H1 (cell line): ENCODE results near the gene EMP2. TPM values are rescaled to one million over a fixed set of nuclear protein-coding genes. Genes with fewer than 3 reads are reported as not detected.

Source experiments
- CTCF ChIA-PET: fragments of 300-600 bp; sonication (Branson Sonifier 250); formaldehyde crosslinking; loops from one replicate; lab custom pipeline; 2021; ENCODE audit not compliant: partially characterized antibody; lab: Charles Lee
- POLR2A ChIA-PET: fragments of 300-600 bp; sonication (Branson Sonifier 250); formaldehyde crosslinking; loops from one replicate; lab custom pipeline; 2021; ENCODE audit warnings: inconsistent platforms; ENCODE audit not compliant: partially characterized antibody; lab: Charles Lee
- DNase-seq, 2 experiments: peaks; one replicate each; pipeline versions ENCODE4 v3.0.0 to v3.0.0-alpha.2; 2010 to 2022; ENCODE audit warnings: low spot score in 2 of 2, low read depth in 1 of 2, mixed read lengths in 1 of 2
- FAIRE-seq: peaks from 2 replicates; lab custom pipeline; 2011; peaks lifted over from hg19 to GRCh38; lab: Jason Lieb, UNC
- H2AFZ ChIP-seq: 2 replicates; pipeline ENCODE4 v1.8.1; 2012; ENCODE audit warnings: low read length, inconsistent platforms
- H2AK5ac ChIP-seq: 2 replicates; pipeline ENCODE4 v1.6.1; 2013; ENCODE audit warnings: low read depth, low read length
- H2BK120ac ChIP-seq: replicated peaks from 2 replicates; pipeline ENCODE3; 2013; ENCODE audit warnings: low read depth, low read length, inconsistent platforms
- H2BK12ac ChIP-seq: 2 replicates; pipeline ENCODE4 v1.6.1; 2013; ENCODE audit warnings: low read depth, low read length
- H2BK15ac ChIP-seq: 2 replicates; pipeline ENCODE4 v1.6.1; 2013; ENCODE audit warnings: low read length
- H2BK20ac ChIP-seq: 2 replicates; pipeline ENCODE4 v1.6.1; 2013; ENCODE audit warnings: low read length
- H2BK5ac ChIP-seq: 2 replicates; pipeline ENCODE4 v1.6.1; 2013; ENCODE audit warnings: low read depth, low read length
- H3K14ac ChIP-seq: 2 replicates; pipeline ENCODE4 v1.6.1; 2013; ENCODE audit warnings: inconsistent platforms; ENCODE audit not compliant: insufficient read length
- H3K18ac ChIP-seq: 2 replicates; pipeline ENCODE4 v1.6.1; 2013; ENCODE audit warnings: low read length; ENCODE audit errors: extremely low read depth
- H3K23ac ChIP-seq: 2 replicates; pipeline ENCODE4 v1.6.1; 2013; ENCODE audit warnings: inconsistent platforms; ENCODE audit not compliant: insufficient read length
- H3K23me2 ChIP-seq: 2 replicates; pipeline ENCODE4 v1.6.1; 2013; ENCODE audit warnings: low read depth, low read length
- H3K27ac ChIP-seq: 2 replicates; pipeline ENCODE4 v1.6.1; 2011; ENCODE audit warnings: low read depth, low read length, inconsistent platforms
- H3K27me3 ChIP-seq, 4 experiments: replicated peaks in 1 of 4; 1 replicate in 1 of 4; 2 replicates in 3 of 4; pipeline versions ENCODE4 v1.6.1 to v1.8.1; 2011 to 2013; ENCODE audit warnings: low read length in 3 of 4, mild to moderate bottlenecking in 3 of 4, inconsistent platforms in 2 of 4, mixed read lengths in 2 of 4, moderate library complexity in 1 of 4; ENCODE audit not compliant: control insufficient read depth in 3 of 4, insufficient read depth in 3 of 4; ENCODE audit errors: extremely low read depth in 1 of 4
- H3K36me3 ChIP-seq, 4 experiments: 2 replicates each; pipeline versions ENCODE4 v1.6.1 to v1.8.1; 2011 to 2013; ENCODE audit warnings: mild to moderate bottlenecking in 4 of 4, low read length in 3 of 4, moderate library complexity in 2 of 4, control low read depth in 1 of 4, inconsistent platforms in 1 of 4; ENCODE audit not compliant: insufficient read depth in 4 of 4, control insufficient read depth in 2 of 4
- H3K4ac ChIP-seq: replicated peaks from 2 replicates; pipeline ENCODE3; 2013; ENCODE audit warnings: low read length, low read depth, mixed read lengths, inconsistent platforms; ENCODE audit not compliant: insufficient read length
- H3K4me1 ChIP-seq, 4 experiments: replicated peaks in 1 of 4; 1 replicate in 1 of 4; 2 replicates in 3 of 4; pipeline versions ENCODE4 v1.6.1 to v1.8.1; 2011 to 2013; ENCODE audit warnings: low read length in 3 of 4, inconsistent platforms in 2 of 4, mixed read lengths in 1 of 4; ENCODE audit not compliant: insufficient read depth in 4 of 4, control insufficient read depth in 3 of 4
- H3K4me2 ChIP-seq, 2 experiments: 2 replicates each; pipeline versions ENCODE4 v1.6.1 to v1.8.1; 2011 to 2013; ENCODE audit warnings: low read depth in 2 of 2, low read length in 2 of 2, control low read depth in 1 of 2, inconsistent platforms in 1 of 2, mild to moderate bottlenecking in 1 of 2; ENCODE audit not compliant: insufficient read depth in 1 of 2
- H3K4me3 ChIP-seq, 4 experiments: fragments of 200-600, 300-600 bp in 1 of 4; sonication (generic), shearing (Covaris generic), sonication (Bioruptor Twin) in 1 of 4; 2 replicates each; pipeline versions ENCODE4 v1.5.1 to v1.8.1; 2011 to 2016; ENCODE audit warnings: low read length in 4 of 4, low read depth in 3 of 4, control low read depth in 2 of 4, inconsistent platforms in 2 of 4, mild to moderate bottlenecking in 2 of 4, mixed read lengths in 1 of 4, moderate library complexity in 1 of 4; ENCODE audit not compliant: insufficient read depth in 2 of 4; ENCODE audit errors: extremely low read depth in 1 of 4
- H3K56ac ChIP-seq: replicated peaks from 2 replicates; pipeline ENCODE3; 2013; ENCODE audit warnings: low read depth, mild to moderate bottlenecking, mixed read lengths, low read length, inconsistent platforms; ENCODE audit not compliant: insufficient read length
- H3K79me1 ChIP-seq: 2 replicates; pipeline ENCODE4 v1.6.1; 2013; ENCODE audit warnings: low read depth, low read length, control low read depth
- H3K79me2 ChIP-seq, 2 experiments: 2 replicates each; pipeline versions ENCODE4 v1.6.1 to v1.8.1; 2012 to 2013; ENCODE audit warnings: low read length in 2 of 2, mild to moderate bottlenecking in 2 of 2, inconsistent platforms in 1 of 2; ENCODE audit not compliant: insufficient read depth in 2 of 2, control insufficient read depth in 1 of 2
- H3K9ac ChIP-seq, 4 experiments: replicated peaks in 1 of 4; 1 replicate in 1 of 4; 2 replicates in 3 of 4; pipeline versions ENCODE4 v1.6.1 to v1.8.1; 2011 to 2013; ENCODE audit warnings: low read depth in 3 of 4, low read length in 3 of 4, control low read depth in 2 of 4, mild to moderate bottlenecking in 2 of 4, moderate library complexity in 2 of 4, inconsistent platforms in 1 of 4; ENCODE audit errors: extremely low read depth in 1 of 4
- H3K9me3 ChIP-seq, 2 experiments: 2 replicates each; pipeline versions ENCODE4 v1.6.1 to v1.8.1; 2012 to 2013; ENCODE audit warnings: mild to moderate bottlenecking in 2 of 2, moderate library complexity in 2 of 2, control low read depth in 1 of 2, inconsistent platforms in 1 of 2, low read depth in 1 of 2, low read length in 1 of 2, mixed read lengths in 1 of 2; ENCODE audit not compliant: insufficient read depth in 2 of 2
- H4K20me1 ChIP-seq, 2 experiments: replicated peaks in 1 of 2; 2 replicates each; pipeline versions ENCODE3 to v1.8.1; 2011 to 2013; ENCODE audit warnings: inconsistent platforms in 2 of 2, low read length in 2 of 2, mild to moderate bottlenecking in 1 of 2; ENCODE audit not compliant: insufficient read depth in 2 of 2, control insufficient read depth in 1 of 2
- H4K5ac ChIP-seq: 2 replicates; pipeline ENCODE4 v1.6.1; 2013; ENCODE audit warnings: low read length, low read depth, mixed read lengths, inconsistent platforms; ENCODE audit not compliant: insufficient read length
- H4K8ac ChIP-seq: 2 replicates; pipeline ENCODE4 v1.8.0; 2013; ENCODE audit warnings: mild to moderate bottlenecking, moderate library complexity, low read length, inconsistent platforms; ENCODE audit not compliant: insufficient read depth; ENCODE audit errors: extremely low read depth
- H4K91ac ChIP-seq: replicated peaks from 2 replicates; pipeline ENCODE3; 2013; ENCODE audit warnings: low read length, mixed read lengths, inconsistent platforms; ENCODE audit not compliant: insufficient read length
- CREB1 ChIP-seq: IDR thresholded peaks from 2 replicates; pipeline ENCODE4 v1.6.1; 2012; ENCODE audit warnings: inconsistent platforms
- KDM5A ChIP-seq: fragments of 200-600 bp; IDR thresholded peaks from 2 replicates; pipeline ENCODE4 v1.7.1; 2012; ENCODE audit warnings: mild to moderate bottlenecking, low read length, inconsistent platforms, mixed read lengths
- PHF8 ChIP-seq: fragments of 200-600 bp; sonication (generic); conservative IDR thresholded peaks from 2 replicates; pipeline ENCODE4 v1.7.1; 2012; ENCODE audit warnings: low read depth, mild to moderate bottlenecking, inconsistent platforms, low read length, moderate library complexity
- WGBS, 2 experiments: shearing (Covaris generic) in 1 of 2; methylation state at CpG; one replicate each; pipeline versions ENCODE4 v1.1.6 to v1.1.7; 2013 to 2015; ENCODE audit warnings: low lambda C conversion rate in 2 of 2, mixed read lengths in 2 of 2, inconsistent platforms in 1 of 2, low coverage in 1 of 2, missing lambda C conversion rate in 1 of 2; ENCODE audit not compliant: insufficient replicate concordance in 2 of 2, insufficient coverage in 1 of 2, insufficient read length in 1 of 2; ENCODE audit errors: extremely low coverage in 1 of 2, missing lambda C conversion rate in 1 of 2; 5-methylcytosine and 5-hydroxymethylcytosine counted together
- polyA plus RNA-seq, 7 experiments: library from polyadenylated mRNA; depleted of rRNA in 3 of 7; stranded (reverse) in 5 of 7; unstranded in 2 of 7; fragments of >200 nt in 5 of 7; fragments of 200-250 nt in 2 of 7; gene quantifications; 1 replicate in 5 of 7; 2 replicates in 1 of 7; 4 replicates in 1 of 7; pipeline versions ENCODE4 v1.2.1 to v1.2.3, GENCODE V29; 2011 to 2013; ENCODE audit warnings: missing spikeins in 2 of 7, mixed read lengths in 2 of 7
- total RNA-seq: library from RNA; stranded (reverse); fragmentation: NEBNext Ultra II Directional; extraction: Animal tissue kit (Norgen Biotek cat#: 25700); gene quantifications from 2 replicates; pipeline ENCODE4 v1.2.1, GENCODE V29; 2021

Gene EMP2
- total and polyA plus RNA-seq, 2 of the 8 experiments (the other 6 are each of a cell fraction or from before 2014, with no cell fraction given): 22.6 to 23.3 TPM

DNA sequence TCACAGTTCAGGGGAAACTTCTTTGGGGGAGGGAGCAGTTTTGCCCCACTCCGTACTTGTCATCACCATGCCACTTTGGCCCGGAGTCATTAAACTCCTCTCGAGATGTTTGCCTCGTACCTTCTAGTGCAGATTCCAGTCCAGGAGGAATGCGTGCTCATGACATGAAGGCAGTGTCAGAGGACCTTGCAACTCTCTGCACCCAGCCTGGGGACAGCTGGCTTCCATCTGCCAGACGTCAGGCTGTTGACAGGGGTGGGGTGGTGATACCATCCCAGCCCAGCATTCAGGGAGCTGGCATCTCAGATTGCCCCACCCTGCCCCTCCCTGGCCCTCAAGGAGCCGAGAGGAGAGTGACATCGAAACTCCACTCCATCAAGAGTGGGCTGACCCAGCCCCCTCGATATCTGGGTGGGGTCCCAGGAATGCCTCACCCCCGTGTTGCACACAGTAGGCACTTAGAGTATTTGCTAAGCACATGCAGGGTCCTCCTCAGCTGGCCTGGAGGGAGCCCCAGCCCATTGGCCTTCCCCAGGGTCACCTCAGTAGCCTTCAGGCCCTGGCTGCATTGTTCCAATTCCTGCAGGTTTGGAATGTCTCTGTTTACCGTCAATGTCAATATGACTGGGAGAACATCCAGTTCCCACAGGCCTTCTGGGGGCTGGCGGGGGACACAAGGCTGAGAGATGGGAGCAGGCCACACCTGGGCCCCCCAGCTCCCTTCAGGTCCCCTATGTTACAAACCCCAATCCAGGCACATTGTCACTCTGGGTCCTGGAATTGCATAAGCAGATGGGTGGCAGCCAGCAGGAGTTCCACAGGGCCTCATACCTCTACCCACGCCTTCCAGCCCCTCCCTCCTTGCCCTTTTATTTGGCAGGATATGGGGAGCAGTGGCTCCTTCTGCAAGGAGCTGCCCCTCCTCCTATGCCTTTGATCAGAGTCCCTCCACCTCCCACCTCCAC, 21.3 kb upstream of the EMP2 start:
- ChIA-PET POLR2A (interaction anchor here (1.3 to 1.4 kb wide), 2 partner anchors 8 to 18 kb away, joined by 4 read pairs; no protein-coding TSS in a partner anchor), CTCF (interaction anchor here (1.0 to 3.4 kb wide), 6 partner anchors 9 to 28 kb away, joined by 3 to 22 read pairs (median 3); partner anchors contain the start of gene EMP2)
- H3K4me2 ChIP-seq: no peak overlapping the region
- H2BK5ac ChIP-seq: no peak overlapping the region; the same call in 1 of the 2 replicates
- H4K8ac ChIP-seq: no peak overlapping the region
- FAIRE-seq (no peak), DNase-seq (no peak)
- no peak overlapping the region for H3K14ac ChIP-seq
- no peak overlapping the region for H3K23ac ChIP-seq
- 87% methylated on average over 12 of the region's 13 CpGs; no CpG with 5 or more reads in 1 of the 2 experiments for WGBS, 2 experiments
- H4K20me1 ChIP-seq: no peaks in the 10 kb centered on the region
- no peaks in the 10 kb centered on the region for H3K36me3 ChIP-seq
- no peak overlapping the region for H3K4ac ChIP-seq
- no peak overlapping the region for H2BK12ac ChIP-seq
- H3K56ac ChIP-seq: no peak overlapping the region
- H3K4me3 ChIP-seq: no peak overlapping the region
- no peak overlapping the region for H4K5ac ChIP-seq
- no peak overlapping the region for H2AK5ac ChIP-seq
- no peak overlapping the region for H2AFZ ChIP-seq
- H3K9ac ChIP-seq: no peak overlapping the region
- H2BK15ac ChIP-seq: 0 out of 2 replicates have a peak overlapping the region, but pooled peaks have one; percentile 5
- no peak overlapping the region for H4K91ac ChIP-seq
- H2BK20ac ChIP-seq: no peak overlapping the region
- no peak overlapping the region for H3K27ac ChIP-seq
- no peaks in the 10 kb centered on the region for H3K79me1 ChIP-seq
- peaks cover 2% of the 10 kb centered on the region; the same call in 1 of the 2 replicates for H3K23me2 ChIP-seq
- no peak overlapping the region; the same call in 1 of the 2 replicates for H3K18ac ChIP-seq
- H3K79me2 ChIP-seq: no peaks in the 10 kb centered on the region
- H3K9me3 ChIP-seq: no peaks in the 10 kb centered on the region
- H2BK120ac ChIP-seq: no peak overlapping the region
- peaks cover 0 to 6% (median 0%) of the 10 kb centered on the region in 4 experiments; a peak in 3 of 7 replicates for H3K4me1 ChIP-seq
- H3K27me3 ChIP-seq: no peaks in the 10 kb centered on the region; a peak in 1 of 7 replicates
- no peak for TF ChIP-seq CREB1
- no peak for TF ChIP-seq KDM5A
- TF ChIP-seq PHF8: no peak
